Kidney (tissue), 14 donors: ENCODE results near the gene IPPK. TPM values are rescaled to one million over a fixed set of nuclear protein-coding genes. Genes with fewer than 3 reads are reported as not detected.
A peak's percentile ranks its signal among the peaks of the same experiment; 100 is the strongest.

ENCODE experiments used
- DNase-seq, 5 donors: peaks; one replicate each; pipeline ENCODE4 v3.0.0-alpha.2; 2013 to 2020
- FAIRE-seq: peaks from 2 replicates; lab custom pipeline; 2012; peaks lifted over from hg19 to GRCh38; lab: Jason Lieb, UNC
- H3K27ac ChIP-seq, 2 donors: one replicate each; pipeline ENCODE4 v1.7.0; 2013; ENCODE audit warnings: low read depth in 2 of 2, low read length in 2 of 2, inconsistent platforms in 1 of 2
- H3K27me3 ChIP-seq: one replicate; pipeline ENCODE4 v1.7.1; 2013; ENCODE audit warnings: low read length, inconsistent platforms; ENCODE audit not compliant: control insufficient read depth, insufficient read depth
- H3K36me3 ChIP-seq, 3 donors: one replicate each; pipeline versions ENCODE4 v1.7.0 to v1.7.1; 2013; ENCODE audit warnings: low read length in 3 of 3, control low read depth in 1 of 3, inconsistent platforms in 1 of 3; ENCODE audit not compliant: insufficient read depth in 3 of 3, control insufficient read depth in 2 of 3
- H3K4me1 ChIP-seq, 3 donors: one replicate each; pipeline versions ENCODE4 v1.7.0 to v1.7.1; 2013; ENCODE audit warnings: low read length in 3 of 3, inconsistent platforms in 1 of 3, low read depth in 1 of 3; ENCODE audit not compliant: control insufficient read depth in 2 of 3, insufficient read depth in 2 of 3
- H3K4me3 ChIP-seq, 3 donors: one replicate each; pipeline versions ENCODE4 v1.7.0 to v1.8.1; 2013; ENCODE audit warnings: low read length in 3 of 3, control low read depth in 1 of 3, inconsistent platforms in 1 of 3
- H3K9ac ChIP-seq, 3 donors: one replicate each; pipeline versions ENCODE4 v1.7.0 to v1.7.1; 2013; ENCODE audit warnings: low read length in 3 of 3, control low read depth in 1 of 3, inconsistent platforms in 1 of 3
- H3K9me3 ChIP-seq, 3 donors: one replicate each; pipeline versions ENCODE4 v1.7.0 to v1.7.1; 2013; ENCODE audit warnings: low read length in 3 of 3, control low read depth in 1 of 3, inconsistent platforms in 1 of 3; ENCODE audit not compliant: control insufficient read depth in 2 of 3, insufficient read depth in 1 of 3
- intact Hi-C: fragments of 100-400 bp; cut with DNase I; formaldehyde crosslinking; loops from one replicate; pipeline ENCODE4 v1.11.1; 2022
- polyA plus RNA-seq: library from polyadenylated mRNA; stranded (reverse); fragments of 350-450 nt; fragmentation: Illumina TruSeq; extraction: RNeasy Lipid Tissue Mini Kit (QIAGEN cat#74804); gene quantifications from one replicate; pipeline ENCODE4 v1.2.3, GENCODE V29; 2014; ENCODE audit warnings: low read depth, low replicate concordance; ENCODE audit not compliant: insufficient read depth
- total RNA-seq: library from RNA; stranded (reverse); fragmentation: NEBNext Ultra II Directional; extraction: Animal tissue kit (Norgen Biotek cat#: 25700); gene quantifications from one replicate; pipeline ENCODE4 v1.2.1, GENCODE V29; 2021
- TF ChIP-seq, protein P1 (sequence below): IDR thresholded peaks from 3 replicates; pipeline ENCODE4 v1.5.1; 2012; ENCODE audit warnings: mild to moderate bottlenecking, moderate library complexity, borderline replicate concordance; ENCODE audit not compliant: insufficient read depth; ENCODE audit errors: extremely low read depth
- donor health status: control.
- donor health status: control.
- donor health status: control.
- donor health status: control.
- donor health status: control.
- donor health status: DM: yes; HTN: yes; CAD: no.
- donor health status: Normal renal cell carcinoma (clear cell type).

Gene IPPK
- total and polyA plus RNA-seq, 2 donors from 2014 or later = 7.3 to 10.2 TPM

DNA sequence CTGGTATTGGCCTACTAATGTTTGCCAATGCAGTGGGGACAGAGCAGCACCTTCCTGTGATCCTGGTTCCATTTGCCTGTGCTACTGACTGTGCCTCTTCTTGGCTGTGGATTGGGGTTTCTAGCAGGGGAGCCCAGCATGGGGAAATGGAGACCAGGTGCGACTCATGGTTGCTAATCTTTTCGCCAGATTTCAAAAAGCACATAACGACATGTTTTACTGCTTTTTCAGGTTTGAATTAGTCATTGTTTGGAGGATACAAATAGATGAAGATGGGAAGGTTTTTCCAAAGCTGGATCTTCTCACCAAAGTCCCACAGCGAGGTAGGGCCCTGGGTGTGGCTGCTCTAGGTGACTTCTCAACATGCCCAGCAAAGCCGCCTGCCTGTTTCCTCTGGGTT lies 57.6 kb downstream of the IPPK start:
- DNase-seq (no peak), FAIRE-seq (no peak)
- no peak overlapping the region for H3K4me3 ChIP-seq
- no peaks in the 10 kb centered on the region for H3K27me3 ChIP-seq
- TF ChIP-seq, protein P1, sequence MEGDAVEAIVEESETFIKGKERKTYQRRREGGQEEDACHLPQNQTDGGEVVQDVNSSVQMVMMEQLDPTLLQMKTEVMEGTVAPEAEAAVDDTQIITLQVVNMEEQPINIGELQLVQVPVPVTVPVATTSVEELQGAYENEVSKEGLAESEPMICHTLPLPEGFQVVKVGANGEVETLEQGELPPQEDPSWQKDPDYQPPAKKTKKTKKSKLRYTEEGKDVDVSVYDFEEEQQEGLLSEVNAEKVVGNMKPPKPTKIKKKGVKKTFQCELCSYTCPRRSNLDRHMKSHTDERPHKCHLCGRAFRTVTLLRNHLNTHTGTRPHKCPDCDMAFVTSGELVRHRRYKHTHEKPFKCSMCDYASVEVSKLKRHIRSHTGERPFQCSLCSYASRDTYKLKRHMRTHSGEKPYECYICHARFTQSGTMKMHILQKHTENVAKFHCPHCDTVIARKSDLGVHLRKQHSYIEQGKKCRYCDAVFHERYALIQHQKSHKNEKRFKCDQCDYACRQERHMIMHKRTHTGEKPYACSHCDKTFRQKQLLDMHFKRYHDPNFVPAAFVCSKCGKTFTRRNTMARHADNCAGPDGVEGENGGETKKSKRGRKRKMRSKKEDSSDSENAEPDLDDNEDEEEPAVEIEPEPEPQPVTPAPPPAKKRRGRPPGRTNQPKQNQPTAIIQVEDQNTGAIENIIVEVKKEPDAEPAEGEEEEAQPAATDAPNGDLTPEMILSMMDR = no peak
- peaks cover 0 to 16% (median 14%) of the 10 kb centered on the region in 3 donors for H3K36me3 ChIP-seq
- no peaks in the 10 kb centered on the region for H3K9me3 ChIP-seq
- H3K4me1 ChIP-seq = peaks cover 14 to 18% (median 14%) of the 10 kb centered on the region in 3 donors
- H3K27ac ChIP-seq = no peak overlapping the region
- no peak overlapping the region for H3K9ac ChIP-seq
- intact Hi-C loops = no loop called here

DNA sequence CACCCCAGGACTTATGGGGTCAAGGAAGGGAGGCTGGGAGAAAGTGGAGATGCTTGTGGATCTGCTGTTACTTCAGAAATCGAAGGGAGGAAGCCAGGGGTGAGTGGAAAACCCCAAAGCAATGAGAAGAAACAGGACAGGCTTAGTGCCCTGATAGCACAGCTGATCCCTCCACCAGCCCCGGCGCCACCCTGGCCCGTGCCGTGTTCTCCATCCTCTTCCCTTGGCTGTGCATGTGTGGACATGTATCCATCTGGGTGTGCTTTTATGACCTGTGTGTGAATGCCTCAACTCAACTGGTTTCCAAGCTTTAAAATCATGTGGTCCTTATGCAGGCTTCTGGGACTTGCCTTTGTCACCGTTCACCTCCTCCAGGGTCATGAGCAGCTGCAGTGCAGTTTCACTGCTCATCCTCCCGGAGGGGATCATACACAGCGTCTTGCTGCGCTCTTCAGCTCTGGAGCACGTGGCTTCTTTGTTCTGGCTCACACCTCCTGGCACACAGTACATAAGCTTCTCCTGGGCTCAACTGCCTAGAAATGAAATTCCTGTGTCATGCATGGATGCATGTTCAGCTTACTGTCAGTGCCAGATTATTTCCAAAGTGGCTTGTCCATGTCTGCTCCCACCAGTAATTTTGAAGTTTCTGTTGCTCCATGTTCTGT lies 58.2 kb downstream of the IPPK start:
- DNase-seq (no peak), FAIRE-seq (no peak)
- H3K4me1 ChIP-seq = peaks cover 11 to 14% (median 14%) of the 10 kb centered on the region in 3 donors
- H3K36me3 ChIP-seq = peaks cover 0 to 16% (median 14%) of the 10 kb centered on the region in 3 donors
- no peak overlapping the region for H3K4me3 ChIP-seq
- H3K27me3 ChIP-seq = no peaks in the 10 kb centered on the region
- no peak overlapping the region for H3K9ac ChIP-seq
- TF ChIP-seq, protein P1 = no peak
- no peaks in the 10 kb centered on the region for H3K9me3 ChIP-seq
- no peak overlapping the region for H3K27ac ChIP-seq
- intact Hi-C loops = no loop called here

DNA sequence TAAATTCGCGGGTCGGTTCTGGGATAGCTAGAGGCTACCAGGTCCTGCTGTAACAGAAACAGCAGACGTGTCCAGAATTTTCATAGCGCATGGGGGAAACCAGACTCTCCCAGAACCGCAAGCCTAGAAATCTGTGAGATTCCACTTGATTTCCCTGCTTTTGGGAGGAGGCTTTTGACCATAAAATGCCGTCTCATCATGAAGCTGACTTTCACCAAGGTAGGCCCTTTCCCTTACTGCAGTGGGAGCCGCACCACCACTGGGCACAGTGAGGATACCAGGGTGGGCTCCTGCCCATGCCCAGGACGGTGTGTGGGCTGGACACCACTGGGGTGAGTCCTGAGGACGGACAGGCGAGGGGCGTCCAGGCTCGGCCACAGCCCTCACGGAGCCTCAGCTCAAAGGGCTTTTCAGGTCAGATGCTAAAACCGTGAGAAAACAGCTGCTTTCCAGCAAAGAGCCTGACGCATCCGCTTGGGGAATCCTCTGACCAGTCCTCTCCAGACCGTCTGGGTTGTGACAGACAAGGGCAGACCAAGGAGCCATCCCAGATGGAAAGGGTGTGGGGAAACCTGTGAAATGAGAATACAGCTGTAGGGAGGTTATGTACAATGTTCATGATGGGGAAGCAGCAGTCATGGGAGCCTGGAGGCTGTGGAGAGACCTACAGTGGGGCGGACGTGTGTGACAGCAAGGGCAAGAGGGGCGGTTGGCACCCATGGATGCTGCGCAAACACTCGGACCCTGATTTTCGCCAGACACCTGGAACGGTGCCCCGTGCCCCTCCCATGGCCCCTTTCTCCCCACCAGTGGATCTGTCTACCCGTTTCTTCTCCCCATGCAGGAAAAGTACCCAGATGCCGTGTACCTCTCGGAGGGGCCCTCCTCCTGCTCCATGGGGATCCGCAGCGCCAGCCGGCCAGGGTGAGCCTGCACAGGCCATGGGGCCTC lies 59.2 kb downstream of the IPPK start:
- peaks cover 0 to 15% (median 14%) of the 10 kb centered on the region in 3 donors for H3K36me3 ChIP-seq
- peak in 1 of 5 donors; percentile 73 for DNase-seq
- TF ChIP-seq, protein P1 = no peak
- no peaks in the 10 kb centered on the region for H3K9me3 ChIP-seq
- intact Hi-C loops = no loop called here
- FAIRE-seq = no peak
- H3K9ac ChIP-seq = no peak overlapping the region
- H3K27me3 ChIP-seq = no peaks in the 10 kb centered on the region
- no peak overlapping the region for H3K4me3 ChIP-seq
- H3K4me1 ChIP-seq = peaks cover 11 to 14% (median 11%) of the 10 kb centered on the region in 3 donors
- H3K27ac ChIP-seq = no peak overlapping the region
